HTERT RPE-1 (cell line): ENCODE results near the gene ZDHHC11B.
"Not testable (repeated sequence)": the region's sequence is repeated elsewhere in the genome, so short reads cannot be mapped to it uniquely, and the experiment has no call there.

Source experiments
- in situ Hi-C: fragments of 300-500 bp; cut with MboI; formaldehyde crosslinking; loops from 4 replicates; pipeline ENCODE4 v1.14.3; 2020; ENCODE audit warnings: low sequenced_read_pairs

Gene ZDHHC11B

GRCh38 chr5:688348-689010, 96.0 kb downstream of the ZDHHC11B start:
- in situ Hi-C loops = not testable (repeated sequence)

- in situ Hi-C loops = not testable (repeated sequence)
Measured at GRCh38 chr5:686936-687335, 97.6 kb downstream of the ZDHHC11B start.

- in situ Hi-C loops = not testable (repeated sequence)
Measured at GRCh38 chr5:686172-686523, 98.4 kb downstream of the ZDHHC11B start.

GRCh38 chr5:685262-686171, 99.0 kb downstream of the ZDHHC11B start:
- in situ Hi-C loops = no loop called here

- in situ Hi-C loops = no loop called here
Measured at GRCh38 chr5:684751-685216, 99.7 kb downstream of the ZDHHC11B start.

DNA sequence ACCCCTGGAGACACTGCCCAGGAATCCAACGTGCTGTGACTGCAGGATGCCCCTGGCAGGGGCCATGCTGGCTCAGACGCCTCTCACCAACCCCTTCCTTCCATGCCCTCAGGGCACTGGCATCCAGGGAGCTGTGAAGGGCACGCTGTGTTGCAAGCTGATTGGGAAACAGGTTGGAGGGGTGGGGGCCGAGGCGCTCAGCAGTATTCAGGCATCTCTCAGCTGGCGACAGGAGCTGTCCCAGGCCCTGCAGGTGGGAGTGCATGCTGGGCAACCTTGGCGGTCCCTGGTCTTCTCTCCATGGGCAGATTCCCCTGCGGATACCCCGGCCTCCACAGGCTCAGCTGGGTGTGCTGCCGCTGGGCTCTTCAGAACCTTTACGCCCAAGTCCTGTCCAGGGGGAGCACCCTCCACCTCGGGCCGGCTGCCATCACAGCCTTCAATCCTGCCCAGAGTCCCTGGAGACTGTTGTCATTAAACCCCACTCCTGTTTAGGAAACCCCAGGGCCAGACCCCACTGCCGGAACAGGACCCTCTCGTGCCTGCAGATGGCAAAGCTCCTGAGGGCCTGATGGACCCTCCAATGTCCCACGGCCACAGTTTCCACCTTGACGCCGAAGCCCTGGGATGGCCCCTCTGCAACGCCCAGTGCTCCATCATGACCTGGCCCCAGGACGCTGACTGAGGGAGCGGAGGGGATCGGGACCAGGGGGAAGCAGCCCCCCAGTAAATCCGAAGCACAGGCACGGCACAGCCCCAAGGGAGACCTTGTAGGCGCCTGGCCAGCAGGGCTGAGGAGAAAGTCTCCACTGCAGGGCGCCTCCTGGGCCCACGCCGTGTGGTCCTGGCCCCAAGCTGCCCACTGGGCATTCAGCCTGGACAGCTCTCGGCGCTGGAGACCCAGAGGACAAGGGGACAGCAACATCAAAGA, 100.7 kb downstream of the ZDHHC11B start:
- in situ Hi-C loops = no loop called here

- in situ Hi-C loops = not testable (repeated sequence)
Measured at GRCh38 chr5:682651-683358, 101.7 kb downstream of the ZDHHC11B start.

GRCh38 chr5:682216-682615, 102.3 kb downstream of the ZDHHC11B start:
- in situ Hi-C loops = not testable (repeated sequence)

DNA sequence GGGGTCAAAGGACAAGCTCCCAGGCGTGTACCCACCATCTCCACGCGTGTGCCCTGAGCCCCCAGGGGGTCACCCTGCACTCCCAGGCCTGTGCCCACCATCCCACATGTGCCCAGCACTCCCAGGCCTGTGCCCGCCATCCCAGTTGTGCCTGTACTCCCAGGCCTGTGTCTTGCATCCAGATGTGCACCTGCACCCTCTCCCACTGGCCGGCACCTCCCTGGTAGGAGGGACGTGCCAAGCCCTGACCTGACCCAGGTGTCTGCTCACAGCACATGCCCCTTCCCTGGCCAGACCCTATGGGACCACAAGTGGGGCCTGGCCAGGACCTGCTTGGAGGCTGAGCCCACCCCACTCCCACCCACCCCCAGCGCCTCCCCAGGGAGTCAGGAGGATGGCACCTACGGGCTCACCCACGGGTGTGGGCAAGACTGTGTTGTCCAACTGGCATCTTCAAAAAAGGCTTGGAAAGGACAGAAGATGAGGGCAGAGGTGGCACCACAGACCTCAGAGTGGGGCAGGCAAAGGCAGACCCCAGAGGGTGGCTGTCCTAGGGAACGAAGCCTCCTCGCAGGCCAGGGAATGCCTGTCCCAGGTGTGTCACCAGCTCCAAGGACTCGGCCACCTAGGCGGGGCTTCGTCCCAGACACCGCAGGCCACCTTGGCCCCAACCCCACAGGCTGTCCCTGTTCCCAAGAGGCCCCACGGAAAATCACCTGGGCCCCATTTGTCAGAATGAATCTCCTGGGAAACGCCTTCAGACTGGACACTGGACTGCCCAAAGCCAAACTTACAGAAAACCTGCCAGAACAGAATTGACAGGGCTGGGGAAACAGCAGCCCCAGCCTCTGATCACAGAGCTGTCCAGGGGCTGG, 103.0 kb downstream of the ZDHHC11B start:
- in situ Hi-C loops = not testable (repeated sequence)

- in situ Hi-C loops = not testable (repeated sequence)
Measured at GRCh38 chr5:680836-681235, 103.7 kb downstream of the ZDHHC11B start.

GRCh38 chr5:680118-680795, 104.3 kb downstream of the ZDHHC11B start:
- in situ Hi-C loops = not testable (repeated sequence)

- in situ Hi-C loops = not testable (repeated sequence)
Measured at GRCh38 chr5:679166-679895, 105.2 kb downstream of the ZDHHC11B start.

- in situ Hi-C loops = not testable (repeated sequence)
Measured at GRCh38 chr5:678521-678920, 106.0 kb downstream of the ZDHHC11B start.

GRCh38 chr5:677131-678101, 107.1 kb downstream of the ZDHHC11B start:
- in situ Hi-C loops = no loop called here

DNA sequence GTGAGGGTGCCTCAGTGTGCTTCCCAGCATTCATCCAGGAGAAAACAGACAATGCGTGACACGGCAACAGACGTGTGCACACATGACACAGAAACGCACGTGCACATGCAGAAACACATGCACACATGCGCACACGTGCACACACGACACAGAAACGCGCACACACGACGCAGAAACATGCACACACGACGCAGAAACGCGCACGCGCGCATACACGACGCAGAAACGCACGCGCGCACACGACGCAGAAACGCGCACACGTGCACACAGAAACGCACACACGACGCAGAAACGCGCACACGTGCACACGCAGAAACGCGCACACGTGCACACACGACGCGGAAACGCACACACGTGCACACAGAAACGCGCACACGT, 107.8 kb downstream of the ZDHHC11B start:
- in situ Hi-C loops = no loop called here

GRCh38 chr5:675871-676698, 108.4 kb downstream of the ZDHHC11B start:
- in situ Hi-C loops = no loop called here
